HL-60 (cell line): ENCODE data around the gene CFAP251.

Experiments
- DNase-seq, 2 experiments: peaks; one replicate each; pipeline ENCODE4 v3.0.0-alpha.2; 2010 to 2020; ENCODE audit warnings: low read depth in 1 of 2, low spot score in 1 of 2
- H3K27ac ChIP-seq: fragments of 250-450 bp; sonication (Bioruptor Pico); replicated peaks from 2 replicates; pipeline ENCODE4 v1.5.1; 2020; ENCODE audit warnings: mild to moderate bottlenecking, moderate library complexity
- H3K27me3 ChIP-seq: fragments of 250-450 bp; sonication (Bioruptor Pico); 2 replicates; pipeline ENCODE4 v1.5.1; 2021; ENCODE audit warnings: mild to moderate bottlenecking, moderate library complexity; ENCODE audit not compliant: insufficient read depth, poor library complexity, severe bottlenecking
- H3K4me3 ChIP-seq: replicated peaks from 2 replicates; pipeline ENCODE4 v1.5.1; 2011; ENCODE audit warnings: mild to moderate bottlenecking, control low read depth, low read length; ENCODE audit not compliant: insufficient read depth
- GABPA ChIP-seq: IDR thresholded peaks from 2 replicates; pipeline ENCODE4 v1.6.1; 2012; ENCODE audit warnings: low read depth
- POLR2AphosphoS5 ChIP-seq: IDR thresholded peaks from 2 replicates; pipeline ENCODE4 v1.6.1; 2012; ENCODE audit warnings: low read depth
- SPI1 ChIP-seq: IDR thresholded peaks from 2 replicates; pipeline ENCODE4 v1.6.1; 2012; ENCODE audit warnings: low read depth, mild to moderate bottlenecking, borderline replicate concordance
- TF ChIP-seq, protein P1 (sequence below): IDR thresholded peaks from one replicate; pipeline ENCODE4 v1.5.1; 2011; ENCODE audit warnings: low read length, control low read depth, inconsistent platforms; ENCODE audit not compliant: insufficient read depth
- TF ChIP-seq, protein P2 (sequence below): IDR thresholded peaks from 2 replicates; pipeline ENCODE4 v1.6.1; 2012; ENCODE audit warnings: low read depth; ENCODE audit not compliant: insufficient replicate concordance

CFAP251 gene

DNA sequence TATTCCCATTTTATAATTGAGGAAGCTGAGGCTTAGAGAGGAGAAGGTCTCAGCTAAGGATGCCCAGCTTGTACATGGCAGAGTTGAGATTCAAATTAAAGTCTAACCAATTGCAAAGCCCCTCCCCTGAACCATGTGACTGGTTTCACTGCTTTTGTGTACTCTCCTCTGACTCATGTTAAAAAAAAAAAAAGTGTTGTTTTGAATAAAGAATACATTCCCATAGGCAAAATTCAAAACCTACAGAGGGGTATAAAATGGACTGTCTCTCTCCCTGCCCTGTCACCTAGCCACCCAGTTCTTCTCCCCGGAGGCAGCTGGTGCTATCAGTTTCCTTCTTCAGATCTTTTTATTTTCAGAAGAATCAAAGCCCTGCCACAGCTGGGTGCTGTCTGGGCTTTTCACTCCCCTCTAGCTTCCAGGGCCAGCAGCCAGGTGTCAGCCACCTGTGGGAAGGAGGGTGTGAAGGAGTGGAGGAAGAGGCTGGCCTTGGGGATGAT lies 24.4 kb upstream of the CFAP251 start:
- TF ChIP-seq SPI1 (no peak), GABPA (no peak), POLR2AphosphoS5 (no peak)
- TF ChIP-seq, protein P1, sequence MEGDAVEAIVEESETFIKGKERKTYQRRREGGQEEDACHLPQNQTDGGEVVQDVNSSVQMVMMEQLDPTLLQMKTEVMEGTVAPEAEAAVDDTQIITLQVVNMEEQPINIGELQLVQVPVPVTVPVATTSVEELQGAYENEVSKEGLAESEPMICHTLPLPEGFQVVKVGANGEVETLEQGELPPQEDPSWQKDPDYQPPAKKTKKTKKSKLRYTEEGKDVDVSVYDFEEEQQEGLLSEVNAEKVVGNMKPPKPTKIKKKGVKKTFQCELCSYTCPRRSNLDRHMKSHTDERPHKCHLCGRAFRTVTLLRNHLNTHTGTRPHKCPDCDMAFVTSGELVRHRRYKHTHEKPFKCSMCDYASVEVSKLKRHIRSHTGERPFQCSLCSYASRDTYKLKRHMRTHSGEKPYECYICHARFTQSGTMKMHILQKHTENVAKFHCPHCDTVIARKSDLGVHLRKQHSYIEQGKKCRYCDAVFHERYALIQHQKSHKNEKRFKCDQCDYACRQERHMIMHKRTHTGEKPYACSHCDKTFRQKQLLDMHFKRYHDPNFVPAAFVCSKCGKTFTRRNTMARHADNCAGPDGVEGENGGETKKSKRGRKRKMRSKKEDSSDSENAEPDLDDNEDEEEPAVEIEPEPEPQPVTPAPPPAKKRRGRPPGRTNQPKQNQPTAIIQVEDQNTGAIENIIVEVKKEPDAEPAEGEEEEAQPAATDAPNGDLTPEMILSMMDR = no peak
- TF ChIP-seq, protein P2, sequence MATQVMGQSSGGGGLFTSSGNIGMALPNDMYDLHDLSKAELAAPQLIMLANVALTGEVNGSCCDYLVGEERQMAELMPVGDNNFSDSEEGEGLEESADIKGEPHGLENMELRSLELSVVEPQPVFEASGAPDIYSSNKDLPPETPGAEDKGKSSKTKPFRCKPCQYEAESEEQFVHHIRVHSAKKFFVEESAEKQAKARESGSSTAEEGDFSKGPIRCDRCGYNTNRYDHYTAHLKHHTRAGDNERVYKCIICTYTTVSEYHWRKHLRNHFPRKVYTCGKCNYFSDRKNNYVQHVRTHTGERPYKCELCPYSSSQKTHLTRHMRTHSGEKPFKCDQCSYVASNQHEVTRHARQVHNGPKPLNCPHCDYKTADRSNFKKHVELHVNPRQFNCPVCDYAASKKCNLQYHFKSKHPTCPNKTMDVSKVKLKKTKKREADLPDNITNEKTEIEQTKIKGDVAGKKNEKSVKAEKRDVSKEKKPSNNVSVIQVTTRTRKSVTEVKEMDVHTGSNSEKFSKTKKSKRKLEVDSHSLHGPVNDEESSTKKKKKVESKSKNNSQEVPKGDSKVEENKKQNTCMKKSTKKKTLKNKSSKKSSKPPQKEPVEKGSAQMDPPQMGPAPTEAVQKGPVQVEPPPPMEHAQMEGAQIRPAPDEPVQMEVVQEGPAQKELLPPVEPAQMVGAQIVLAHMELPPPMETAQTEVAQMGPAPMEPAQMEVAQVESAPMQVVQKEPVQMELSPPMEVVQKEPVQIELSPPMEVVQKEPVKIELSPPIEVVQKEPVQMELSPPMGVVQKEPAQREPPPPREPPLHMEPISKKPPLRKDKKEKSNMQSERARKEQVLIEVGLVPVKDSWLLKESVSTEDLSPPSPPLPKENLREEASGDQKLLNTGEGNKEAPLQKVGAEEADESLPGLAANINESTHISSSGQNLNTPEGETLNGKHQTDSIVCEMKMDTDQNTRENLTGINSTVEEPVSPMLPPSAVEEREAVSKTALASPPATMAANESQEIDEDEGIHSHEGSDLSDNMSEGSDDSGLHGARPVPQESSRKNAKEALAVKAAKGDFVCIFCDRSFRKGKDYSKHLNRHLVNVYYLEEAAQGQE = no peak
- Histone ChIP-seq H3K27ac (no peak overlapping the region), H3K4me3 (no peak overlapping the region), H3K27me3 (no peaks in the 10 kb centered on the region)
- DNase-seq = no peak

- TF ChIP-seq, protein P2 = no peak
- TF ChIP-seq SPI1 (no peak), GABPA (no peak), POLR2AphosphoS5 (no peak)
- TF ChIP-seq, protein P1 = no peak
- H3K4me3 ChIP-seq = no peak overlapping the region
- H3K27ac ChIP-seq = no peak overlapping the region
- no peaks in the 10 kb centered on the region for H3K27me3 ChIP-seq
- no peak for DNase-seq
These were observed 23.8 kb upstream of the CFAP251 start for GRCh38 chr12:121894633-121895032.

- no peak for DNase-seq
- Histone ChIP-seq H3K4me3 (no peak overlapping the region), H3K27me3 (no peaks in the 10 kb centered on the region), H3K27ac (no peak overlapping the region)
- TF ChIP-seq GABPA = no peak
- no peak for TF ChIP-seq SPI1
- TF ChIP-seq POLR2AphosphoS5 = no peak
- TF ChIP-seq, protein P1 = no peak
- TF ChIP-seq, protein P2 = no peak
These were observed 20.1 kb upstream of the CFAP251 start for GRCh38 chr12:121898287-121898686.
